ENCODE results near the gene CNTNAP2. TPM values are rescaled to one million over a fixed set of nuclear protein-coding genes. Genes with fewer than 3 reads are reported as not detected.

The CNTNAP2 gene
- polyA plus RNA-seq, 4 donors = 0.54 to 10.1 (median 2.6) TPM

GRCh38 chr7:147923841-147924240 lies 1807.2 kb downstream of the CNTNAP2 start:
- H3K27ac ChIP-seq (ENCODE audit: low read depth in 1 of 3, low read length in 2 of 3) = no peak overlapping the region
- 84 to 92% (median 91%) methylated on average over 3 of the region's 3 CpGs for WGBS, 3 donors
- DNase-seq (no peak), FAIRE-seq (no peak)
- peaks cover 0 to 1% of the 10 kb centered on the region in 2 donors for H3K9me3 ChIP-seq (ENCODE audit: control insufficient read depth in 2 of 2, insufficient read depth in 1 of 2, low read depth in 1 of 2, low read length in 1 of 2)
- H3K4me3 ChIP-seq (ENCODE audit: low read depth in 1 of 3, low read length in 3 of 3) = no peak overlapping the region
- no peaks in the 10 kb centered on the region for H3K36me3 ChIP-seq (ENCODE audit: control insufficient read depth in 3 of 3, insufficient read depth in 2 of 3, low read depth in 1 of 3, low read length in 3 of 3)
- no peaks in the 10 kb centered on the region for H3K4me1 ChIP-seq (ENCODE audit: control insufficient read depth in 3 of 3, insufficient read depth in 2 of 3, low read depth in 1 of 3, low read length in 2 of 3)
- no peaks in the 10 kb centered on the region for H3K27me3 ChIP-seq (ENCODE audit: control insufficient read depth in 3 of 3, insufficient read depth in 3 of 3, low read length in 3 of 3)

GRCh38 chr7:147937428-147937827 lies 1820.8 kb downstream of the CNTNAP2 start:
- no peak for FAIRE-seq
- Histone ChIP-seq H3K36me3 (ENCODE audit: control insufficient read depth in 3 of 3, insufficient read depth in 2 of 3, low read depth in 1 of 3, low read length in 3 of 3) (no peaks in the 10 kb centered on the region), H3K27ac (ENCODE audit: low read depth in 1 of 3, low read length in 2 of 3) (no peak overlapping the region), H3K4me1 (ENCODE audit: control insufficient read depth in 3 of 3, insufficient read depth in 2 of 3, low read depth in 1 of 3, low read length in 2 of 3) (no peaks in the 10 kb centered on the region), H3K27me3 (ENCODE audit: control insufficient read depth in 3 of 3, insufficient read depth in 3 of 3, low read length in 3 of 3) (no peaks in the 10 kb centered on the region), H3K4me3 (ENCODE audit: low read depth in 1 of 3, low read length in 3 of 3) (no peak overlapping the region), H3K9me3 (ENCODE audit: control insufficient read depth in 2 of 2, insufficient read depth in 1 of 2, low read depth in 1 of 2, low read length in 1 of 2) (no peaks in the 10 kb centered on the region)
- no peak for DNase-seq
- 78 to 83% (median 78%) methylated on average over 4 of the region's 4 CpGs for WGBS, 3 donors

- whole genome bisulfite sequencing, 3 donors = 43 to 45% (median 43%) methylated on average over 3 of the region's 3 CpGs
- Histone ChIP-seq H3K27ac (ENCODE audit: low read depth in 1 of 3, low read length in 2 of 3) (no peak overlapping the region), H3K4me1 (ENCODE audit: control insufficient read depth in 3 of 3, insufficient read depth in 2 of 3, low read depth in 1 of 3, low read length in 2 of 3) (no peaks in the 10 kb centered on the region), H3K36me3 (ENCODE audit: control insufficient read depth in 3 of 3, insufficient read depth in 2 of 3, low read depth in 1 of 3, low read length in 3 of 3) (no peaks in the 10 kb centered on the region), H3K27me3 (ENCODE audit: control insufficient read depth in 3 of 3, insufficient read depth in 3 of 3, low read length in 3 of 3) (no peaks in the 10 kb centered on the region), H3K4me3 (ENCODE audit: low read depth in 1 of 3, low read length in 3 of 3) (no peak overlapping the region), H3K9me3 (ENCODE audit: control insufficient read depth in 2 of 2, insufficient read depth in 1 of 2, low read depth in 1 of 2, low read length in 1 of 2) (no peaks in the 10 kb centered on the region)
- no peak for DNase-seq
- no peak for FAIRE-seq
Measured at GRCh38 chr7:147941381-147941780, 1824.8 kb downstream of the CNTNAP2 start.

GRCh38 chr7:147944321-147944720 lies 1827.7 kb downstream of the CNTNAP2 start:
- Histone ChIP-seq H3K27ac (ENCODE audit: low read depth in 1 of 3, low read length in 2 of 3) (no peak overlapping the region), H3K9me3 (ENCODE audit: control insufficient read depth in 2 of 2, insufficient read depth in 1 of 2, low read depth in 1 of 2, low read length in 1 of 2) (no peaks in the 10 kb centered on the region), H3K27me3 (ENCODE audit: control insufficient read depth in 3 of 3, insufficient read depth in 3 of 3, low read length in 3 of 3) (no peaks in the 10 kb centered on the region), H3K4me3 (ENCODE audit: low read depth in 1 of 3, low read length in 3 of 3) (no peak overlapping the region), H3K36me3 (ENCODE audit: control insufficient read depth in 3 of 3, insufficient read depth in 2 of 3, low read depth in 1 of 3, low read length in 3 of 3) (no peaks in the 10 kb centered on the region), H3K4me1 (ENCODE audit: control insufficient read depth in 3 of 3, insufficient read depth in 2 of 3, low read depth in 1 of 3, low read length in 2 of 3) (no peaks in the 10 kb centered on the region)
- DNase-seq (no peak), FAIRE-seq (no peak)
- WGBS, 3 donors = 79 to 89% (median 81%) methylated on average over 2 of the region's 2 CpGs

DNA sequence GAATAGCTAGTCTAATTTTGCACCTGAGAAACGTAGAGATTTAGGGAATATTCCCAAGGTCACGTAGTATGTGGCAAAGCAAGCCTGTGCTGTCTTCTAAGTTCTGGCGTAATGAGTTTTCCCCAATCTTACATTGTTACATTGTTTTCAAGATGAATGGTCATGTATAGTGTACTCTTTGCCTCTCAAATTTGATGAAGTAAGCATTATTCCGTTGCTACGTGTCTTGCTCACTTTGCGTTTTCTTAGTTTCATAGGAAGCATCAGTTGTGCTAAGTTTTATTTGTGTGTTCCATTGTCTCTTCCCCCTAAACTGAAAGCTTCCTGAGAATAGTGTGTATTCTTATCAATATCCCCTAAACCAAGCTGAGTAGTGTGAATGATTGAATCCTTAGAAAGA lies 1836.3 kb downstream of the CNTNAP2 start:
- Histone ChIP-seq H3K4me1 (ENCODE audit: control insufficient read depth in 3 of 3, insufficient read depth in 2 of 3, low read depth in 1 of 3, low read length in 2 of 3) (no peaks in the 10 kb centered on the region), H3K27me3 (ENCODE audit: control insufficient read depth in 3 of 3, insufficient read depth in 3 of 3, low read length in 3 of 3) (no peaks in the 10 kb centered on the region), H3K36me3 (ENCODE audit: control insufficient read depth in 3 of 3, insufficient read depth in 2 of 3, low read depth in 1 of 3, low read length in 3 of 3) (no peaks in the 10 kb centered on the region), H3K27ac (ENCODE audit: low read depth in 1 of 3, low read length in 2 of 3) (no peak overlapping the region), H3K4me3 (ENCODE audit: low read depth in 1 of 3, low read length in 3 of 3) (no peak overlapping the region), H3K9me3 (ENCODE audit: control insufficient read depth in 2 of 2, insufficient read depth in 1 of 2, low read depth in 1 of 2, low read length in 1 of 2) (no peaks in the 10 kb centered on the region)
- 85 to 87% (median 87%) methylated on average over 6 of the region's 6 CpGs for WGBS, 3 donors
- DNase-seq (no peak), FAIRE-seq (no peak)

DNA sequence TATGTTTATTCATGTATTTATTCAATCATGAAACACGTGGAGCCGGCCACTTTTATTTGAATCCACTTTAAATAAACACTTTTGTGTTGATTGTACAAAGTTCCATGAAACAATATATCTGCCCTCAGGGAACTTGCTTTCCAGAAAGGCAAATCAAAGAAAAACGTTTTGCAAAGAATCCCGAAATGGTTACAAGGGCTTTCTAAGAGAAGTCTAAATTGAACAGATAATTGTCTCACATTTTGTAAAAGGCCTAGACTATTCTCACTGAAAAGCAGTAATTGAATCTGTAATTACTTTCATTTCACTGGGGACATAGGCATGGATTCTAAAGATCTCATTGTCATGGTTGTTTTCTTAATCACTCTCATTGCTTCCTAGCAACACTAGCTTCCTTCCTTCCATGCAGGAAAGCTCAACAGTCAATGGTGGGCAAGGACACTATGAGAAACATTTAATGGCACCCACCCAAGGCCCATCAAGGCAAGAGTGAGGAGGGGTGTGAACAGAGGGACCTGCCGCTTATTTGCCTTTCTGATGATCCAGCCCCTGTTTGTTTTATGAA lies 1851.5 kb downstream of the CNTNAP2 start:
- H3K27ac ChIP-seq (ENCODE audit: low read depth in 1 of 3, low read length in 2 of 3) = no peak overlapping the region
- whole genome bisulfite sequencing, 3 donors = 76 to 82% (median 80%) methylated on average over 5 of the region's 5 CpGs
- H3K4me1 ChIP-seq (ENCODE audit: control insufficient read depth in 3 of 3, insufficient read depth in 2 of 3, low read depth in 1 of 3, low read length in 2 of 3) = no peaks in the 10 kb centered on the region
- FAIRE-seq (no peak), DNase-seq (no peak)
- no peak overlapping the region for H3K4me3 ChIP-seq (ENCODE audit: low read depth in 1 of 3, low read length in 3 of 3)
- no peaks in the 10 kb centered on the region for H3K36me3 ChIP-seq (ENCODE audit: control insufficient read depth in 3 of 3, insufficient read depth in 2 of 3, low read depth in 1 of 3, low read length in 3 of 3)
- no peaks in the 10 kb centered on the region for H3K27me3 ChIP-seq (ENCODE audit: control insufficient read depth in 3 of 3, insufficient read depth in 3 of 3, low read length in 3 of 3)
- no peaks in the 10 kb centered on the region for H3K9me3 ChIP-seq (ENCODE audit: control insufficient read depth in 2 of 2, insufficient read depth in 1 of 2, low read depth in 1 of 2, low read length in 1 of 2)

DNA sequence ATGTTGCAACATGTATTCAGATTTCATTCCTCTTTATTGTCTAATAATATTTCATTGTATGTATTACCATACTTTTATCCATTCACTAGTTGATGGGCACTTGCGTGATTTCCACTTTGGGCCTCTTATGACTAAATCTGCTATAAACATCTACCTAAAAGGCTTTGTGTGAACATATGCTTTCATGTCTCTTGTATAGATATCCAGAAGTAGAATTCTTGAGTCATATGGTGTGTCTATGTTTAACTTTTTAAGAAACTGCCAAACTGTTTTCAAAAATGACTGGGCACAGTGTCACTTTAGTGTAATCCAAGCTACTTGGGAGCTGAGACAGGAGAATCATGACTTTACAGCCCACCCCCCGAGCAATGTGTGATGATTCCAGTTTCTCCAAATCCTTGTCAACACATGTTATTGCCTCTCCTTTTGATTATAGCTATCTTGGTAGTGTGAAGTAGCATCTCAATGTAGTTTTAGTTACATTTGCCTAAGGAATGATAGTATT lies 1855.1 kb downstream of the CNTNAP2 start:
- H3K27me3 ChIP-seq (ENCODE audit: control insufficient read depth in 3 of 3, insufficient read depth in 3 of 3, low read length in 3 of 3) = no peaks in the 10 kb centered on the region
- DNase-seq = no peak
- no peak for FAIRE-seq

GRCh38 chr7:147978201-147978600 lies 1861.6 kb downstream of the CNTNAP2 start:
- no peak for FAIRE-seq
- WGBS, 3 donors = 14 to 40% (median 38%) methylated on average over 2 of the region's 2 CpGs
- H3K36me3 ChIP-seq (ENCODE audit: control insufficient read depth in 3 of 3, insufficient read depth in 2 of 3, low read depth in 1 of 3, low read length in 3 of 3) = no peaks in the 10 kb centered on the region
- H3K27ac ChIP-seq (ENCODE audit: low read depth in 1 of 3, low read length in 2 of 3) = no peak overlapping the region
- H3K27me3 ChIP-seq (ENCODE audit: control insufficient read depth in 3 of 3, insufficient read depth in 3 of 3, low read length in 3 of 3) = no peaks in the 10 kb centered on the region
- H3K9me3 ChIP-seq (ENCODE audit: control insufficient read depth in 2 of 2, insufficient read depth in 1 of 2, low read depth in 1 of 2, low read length in 1 of 2) = no peaks in the 10 kb centered on the region
- no peak overlapping the region for H3K4me3 ChIP-seq (ENCODE audit: low read depth in 1 of 3, low read length in 3 of 3)
- no peak for DNase-seq
- no peaks in the 10 kb centered on the region for H3K4me1 ChIP-seq (ENCODE audit: control insufficient read depth in 3 of 3, insufficient read depth in 2 of 3, low read depth in 1 of 3, low read length in 2 of 3)

More for the DNA sequence above, 1855.1 kb downstream of the CNTNAP2 start:
- Histone ChIP-seq H3K9me3 (ENCODE audit: control insufficient read depth in 2 of 2, insufficient read depth in 1 of 2, low read depth in 1 of 2, low read length in 1 of 2) (no peaks in the 10 kb centered on the region), H3K4me3 (ENCODE audit: low read depth in 1 of 3, low read length in 3 of 3) (no peak overlapping the region), H3K27ac (ENCODE audit: low read depth in 1 of 3, low read length in 2 of 3) (no peak overlapping the region), H3K4me1 (ENCODE audit: control insufficient read depth in 3 of 3, insufficient read depth in 2 of 3, low read depth in 1 of 3, low read length in 2 of 3) (no peaks in the 10 kb centered on the region), H3K36me3 (ENCODE audit: control insufficient read depth in 3 of 3, insufficient read depth in 2 of 3, low read depth in 1 of 3, low read length in 3 of 3) (no peaks in the 10 kb centered on the region)
- WGBS, 3 donors = 59 to 75% (median 66%) methylated on average over 2 of the region's 2 CpGs

DNA sequence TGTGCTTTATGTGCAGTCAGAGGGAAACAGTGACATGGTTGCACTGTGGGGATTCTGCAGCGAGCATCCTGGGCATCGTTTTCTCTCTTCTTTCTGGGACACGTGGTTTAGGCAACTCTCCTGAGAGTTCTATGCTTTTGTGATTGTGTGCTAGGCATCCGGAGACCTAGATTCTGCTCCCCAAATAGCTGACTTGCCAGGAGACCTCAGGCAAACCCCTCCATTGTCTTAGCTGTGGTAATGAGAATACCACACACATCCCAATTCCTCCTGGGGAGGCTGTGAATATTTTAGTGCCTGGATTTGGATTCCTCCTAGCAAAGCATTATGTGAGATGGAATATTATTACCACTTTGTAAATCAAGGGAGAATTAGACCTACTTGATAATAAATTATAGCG lies 1862.0 kb downstream of the CNTNAP2 start:
- FAIRE-seq (no peak), DNase-seq (no peak)
- Histone ChIP-seq H3K36me3 (ENCODE audit: control insufficient read depth in 3 of 3, insufficient read depth in 2 of 3, low read depth in 1 of 3, low read length in 3 of 3) (no peaks in the 10 kb centered on the region), H3K4me1 (ENCODE audit: control insufficient read depth in 3 of 3, insufficient read depth in 2 of 3, low read depth in 1 of 3, low read length in 2 of 3) (no peaks in the 10 kb centered on the region), H3K4me3 (ENCODE audit: low read depth in 1 of 3, low read length in 3 of 3) (no peak overlapping the region), H3K27me3 (ENCODE audit: control insufficient read depth in 3 of 3, insufficient read depth in 3 of 3, low read length in 3 of 3) (no peaks in the 10 kb centered on the region), H3K27ac (ENCODE audit: low read depth in 1 of 3, low read length in 2 of 3) (no peak overlapping the region), H3K9me3 (ENCODE audit: control insufficient read depth in 2 of 2, insufficient read depth in 1 of 2, low read depth in 1 of 2, low read length in 1 of 2) (no peaks in the 10 kb centered on the region)
- WGBS, 3 donors = 53 to 83% (median 66%) methylated on average over 5 of the region's 5 CpGs

All from small intestine (tissue), 7 donors.